Measurements from ENCODE around the gene SP9.

SP9 gene

DNA sequence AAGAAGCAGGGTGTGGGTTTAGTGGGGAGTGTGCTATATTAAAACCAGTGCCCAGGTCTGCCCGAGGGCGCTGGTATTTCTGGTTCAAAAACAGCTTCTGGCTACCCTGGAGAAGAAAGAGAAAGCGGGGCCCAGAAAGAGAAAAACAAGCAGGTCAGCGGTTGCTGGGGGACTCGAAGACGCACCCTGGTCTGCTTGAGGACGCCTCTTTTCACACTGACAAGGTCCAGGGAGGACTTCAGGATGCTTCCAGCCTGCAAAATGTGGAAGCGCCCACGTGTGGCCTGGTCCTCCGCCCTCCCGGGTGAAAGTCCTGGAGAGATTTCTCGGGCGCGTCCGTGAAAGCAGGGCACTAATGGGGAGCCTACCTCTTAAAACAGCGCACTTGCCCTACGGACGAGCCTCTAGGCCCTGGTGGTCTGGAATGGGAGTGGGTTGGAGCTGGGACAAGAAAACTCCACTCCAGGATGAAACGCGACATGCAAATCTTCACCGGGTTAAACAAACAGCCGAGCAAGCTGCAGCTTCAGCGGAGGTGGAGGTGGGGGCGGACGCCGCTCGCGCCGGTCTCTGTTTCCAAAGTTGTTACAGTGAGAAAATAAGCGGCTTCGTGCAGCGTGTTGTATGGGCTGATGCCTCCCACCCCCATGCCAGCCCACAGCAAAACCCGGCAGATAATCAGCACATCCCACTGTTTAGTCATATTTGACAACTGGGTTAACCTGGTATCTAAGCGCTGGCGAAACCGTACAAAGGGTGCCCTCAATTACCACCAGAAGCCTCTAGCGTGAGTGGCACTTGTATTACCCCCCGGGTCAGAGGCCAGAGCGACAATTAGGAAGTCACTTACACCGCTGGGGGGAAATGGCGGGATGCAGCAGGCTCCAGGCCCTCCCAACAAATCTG is 1.1 kb upstream of the SP9 start:
- no peak for DNase-seq (ENCODE audit: low read depth in 2 of 2)

DNA sequence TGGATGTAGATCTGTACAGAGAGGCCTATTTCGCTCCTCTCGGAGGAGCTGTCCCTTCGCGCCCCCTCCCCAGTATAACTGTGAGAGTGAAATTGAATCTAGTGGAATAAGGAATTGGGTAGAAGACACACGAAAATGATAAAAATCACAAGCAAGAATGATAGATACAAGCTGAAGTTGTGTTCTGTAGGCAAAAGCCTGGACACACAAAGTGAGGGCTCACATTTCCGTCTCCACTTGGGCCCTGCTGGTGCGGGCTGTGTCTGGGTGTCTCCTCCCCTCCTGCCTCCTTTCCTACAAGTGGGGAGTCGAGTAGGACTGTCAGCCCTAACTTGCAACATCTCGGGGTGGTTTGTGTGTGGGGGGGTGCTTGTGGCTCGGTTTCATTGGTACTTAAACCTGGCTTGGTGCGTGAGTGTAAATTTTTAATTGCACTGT is 457 bp upstream of the SP9 start:
- DNase-seq (ENCODE audit: low read depth in 2 of 2) = no peak

DNA sequence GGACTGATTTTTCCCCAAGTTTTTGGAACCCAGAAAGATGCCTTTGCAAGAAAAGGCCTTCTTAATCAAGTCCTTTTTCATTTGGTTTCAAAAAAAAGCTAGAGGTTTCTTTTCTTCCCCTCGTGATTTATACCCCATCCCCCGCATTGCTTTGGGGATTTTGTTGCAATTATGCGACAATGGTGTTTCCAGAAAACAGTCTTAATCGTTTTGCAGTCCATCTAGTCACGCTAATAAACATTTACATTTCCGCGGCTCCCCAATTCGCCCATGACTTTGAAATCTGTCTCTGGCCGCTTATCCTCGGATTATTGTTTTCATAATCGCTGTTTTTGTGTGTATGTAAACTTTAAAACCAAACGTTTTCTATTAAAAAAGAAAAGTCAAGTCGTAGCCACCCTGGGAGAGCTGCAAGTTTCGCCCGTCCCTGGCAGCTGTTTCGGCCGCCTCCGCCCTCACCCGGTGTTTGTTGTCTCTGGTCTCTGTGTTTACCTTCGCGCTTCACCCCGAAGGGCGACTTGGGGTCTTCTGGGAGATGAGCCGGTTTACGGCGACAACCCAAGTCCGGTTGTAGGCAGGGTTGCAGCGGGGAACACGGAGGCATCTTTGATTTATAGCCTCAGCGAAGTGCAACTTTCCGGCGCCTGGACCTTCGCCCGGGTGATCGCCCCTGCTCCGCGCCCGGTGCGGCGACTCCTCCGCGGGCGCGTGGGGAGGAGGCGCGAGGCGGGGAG is 667 bp downstream of the SP9 start:
- DNase-seq (ENCODE audit: low read depth in 2 of 2) = no peak

DNA sequence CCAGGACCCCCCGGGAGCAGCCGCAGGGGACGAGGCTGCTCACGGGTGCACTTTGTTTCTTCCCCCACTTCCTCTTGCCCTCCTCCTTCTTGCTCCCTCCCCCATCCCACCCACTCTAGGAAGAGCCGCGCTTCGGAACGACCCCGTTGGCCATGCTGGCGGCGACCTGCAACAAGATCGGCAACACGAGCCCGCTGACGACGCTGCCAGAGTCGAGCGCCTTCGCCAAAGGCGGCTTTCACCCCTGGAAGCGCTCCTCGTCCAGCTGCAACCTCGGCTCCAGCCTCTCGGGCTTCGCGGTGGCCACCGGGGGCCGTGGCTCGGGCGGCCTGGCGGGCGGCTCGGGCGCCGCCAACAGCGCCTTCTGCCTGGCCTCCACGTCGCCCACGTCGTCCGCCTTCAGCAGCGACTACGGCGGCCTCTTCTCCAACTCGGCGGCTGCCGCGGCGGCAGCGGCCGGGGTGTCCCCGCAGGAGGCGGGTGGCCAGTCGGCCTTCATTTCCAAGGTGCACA is 1.3 kb downstream of the SP9 start:
- no peak for DNase-seq (ENCODE audit: low read depth in 2 of 2)

DNA sequence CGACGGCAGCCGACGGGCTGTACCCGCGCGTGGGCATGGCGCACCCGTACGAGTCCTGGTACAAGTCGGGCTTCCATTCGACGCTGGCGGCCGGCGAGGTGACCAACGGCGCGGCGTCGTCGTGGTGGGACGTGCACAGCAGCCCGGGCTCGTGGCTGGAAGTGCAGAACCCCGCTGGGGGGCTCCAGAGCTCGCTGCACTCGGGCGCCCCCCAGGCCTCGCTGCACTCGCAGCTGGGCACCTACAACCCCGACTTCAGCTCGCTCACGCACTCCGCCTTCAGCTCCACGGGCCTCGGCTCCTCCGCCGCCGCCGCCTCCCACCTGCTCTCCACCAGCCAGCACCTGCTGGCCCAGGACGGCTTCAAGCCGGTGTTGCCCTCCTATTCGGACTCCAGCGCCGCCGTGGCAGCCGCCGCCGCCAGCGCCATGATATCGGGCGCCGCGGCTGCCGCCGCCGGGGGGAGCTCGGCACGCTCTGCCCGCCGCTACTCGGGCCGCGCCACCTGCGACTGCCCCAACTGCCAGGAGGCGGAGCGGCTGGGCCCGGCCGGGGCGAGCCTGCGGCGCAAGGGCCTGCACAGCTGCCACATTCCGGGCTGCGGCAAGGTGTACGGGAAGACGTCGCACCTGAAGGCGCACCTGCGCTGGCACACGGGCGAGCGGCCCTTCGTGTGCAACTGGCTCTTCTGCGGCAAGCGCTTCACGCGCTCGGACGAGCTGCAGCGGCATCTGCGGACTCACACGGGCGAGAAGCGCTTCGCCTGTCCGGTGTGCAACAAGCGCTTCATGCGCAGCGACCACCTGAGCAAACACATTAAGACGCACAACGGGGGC is 2.0 kb downstream of the SP9 start:
- DNase-seq (ENCODE audit: low read depth in 2 of 2) = peak in 1 of 2 donors; percentile 34

DNA sequence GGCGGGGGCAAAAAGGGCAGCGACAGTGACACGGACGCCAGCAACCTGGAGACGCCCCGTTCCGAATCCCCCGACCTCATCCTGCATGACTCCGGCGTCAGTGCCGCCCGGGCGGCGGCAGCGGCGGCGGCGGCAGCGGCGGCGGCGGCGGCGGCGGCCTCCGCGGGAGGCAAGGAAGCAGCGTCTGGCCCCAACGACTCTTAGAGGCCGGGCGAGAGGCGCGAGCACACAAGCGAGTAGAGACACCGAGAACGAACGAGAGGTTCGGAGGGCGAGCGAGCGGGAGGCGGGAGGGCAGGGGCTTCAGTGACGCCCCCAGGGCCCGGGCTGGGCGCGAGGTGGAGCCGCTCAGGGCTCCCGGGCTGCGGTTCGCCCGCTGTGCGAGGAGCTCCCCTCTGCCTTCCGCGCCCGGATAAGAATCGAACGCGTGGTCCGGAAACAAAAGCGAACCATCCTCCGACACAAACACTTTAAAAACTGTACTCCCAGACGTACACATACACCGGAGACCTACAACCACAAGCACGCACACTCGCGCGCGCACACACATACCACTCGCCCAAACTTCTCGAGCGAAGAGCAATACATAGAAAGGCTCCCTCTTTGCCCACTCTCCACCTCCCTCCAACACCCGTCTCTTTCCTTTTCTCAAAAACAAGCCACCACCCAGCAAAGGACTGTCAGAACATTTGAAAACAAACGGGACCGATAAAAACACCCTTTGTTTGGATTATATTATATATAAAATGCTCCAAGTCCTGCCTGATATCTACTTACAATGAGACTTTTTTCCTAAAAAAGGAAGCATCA is 2.8 kb downstream of the SP9 start:
- no peak for DNase-seq (ENCODE audit: low read depth in 2 of 2)

DNA sequence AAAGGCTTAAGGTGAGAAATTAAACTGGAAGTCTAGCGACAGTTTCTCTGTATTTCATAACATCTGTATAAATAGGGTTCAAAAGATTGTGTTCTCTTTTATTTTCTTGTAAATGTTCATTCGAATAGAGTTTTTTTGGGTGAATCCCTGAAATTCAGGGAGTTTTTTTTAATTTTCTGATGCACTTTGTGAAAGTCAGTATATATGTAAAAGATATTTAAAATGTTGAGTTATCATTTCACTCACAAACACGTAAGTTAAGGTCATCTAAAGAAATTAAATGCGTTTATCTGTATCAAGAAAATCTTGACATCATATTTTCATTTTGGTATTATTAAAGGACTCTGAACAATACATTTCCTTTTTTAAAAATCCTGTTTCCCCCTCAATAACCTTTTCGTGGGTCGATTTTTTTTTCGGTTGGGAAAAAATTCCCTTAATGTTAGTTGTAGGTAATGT is 3.4 kb downstream of the SP9 start:
- no peak for DNase-seq (ENCODE audit: low read depth in 2 of 2)

DNA sequence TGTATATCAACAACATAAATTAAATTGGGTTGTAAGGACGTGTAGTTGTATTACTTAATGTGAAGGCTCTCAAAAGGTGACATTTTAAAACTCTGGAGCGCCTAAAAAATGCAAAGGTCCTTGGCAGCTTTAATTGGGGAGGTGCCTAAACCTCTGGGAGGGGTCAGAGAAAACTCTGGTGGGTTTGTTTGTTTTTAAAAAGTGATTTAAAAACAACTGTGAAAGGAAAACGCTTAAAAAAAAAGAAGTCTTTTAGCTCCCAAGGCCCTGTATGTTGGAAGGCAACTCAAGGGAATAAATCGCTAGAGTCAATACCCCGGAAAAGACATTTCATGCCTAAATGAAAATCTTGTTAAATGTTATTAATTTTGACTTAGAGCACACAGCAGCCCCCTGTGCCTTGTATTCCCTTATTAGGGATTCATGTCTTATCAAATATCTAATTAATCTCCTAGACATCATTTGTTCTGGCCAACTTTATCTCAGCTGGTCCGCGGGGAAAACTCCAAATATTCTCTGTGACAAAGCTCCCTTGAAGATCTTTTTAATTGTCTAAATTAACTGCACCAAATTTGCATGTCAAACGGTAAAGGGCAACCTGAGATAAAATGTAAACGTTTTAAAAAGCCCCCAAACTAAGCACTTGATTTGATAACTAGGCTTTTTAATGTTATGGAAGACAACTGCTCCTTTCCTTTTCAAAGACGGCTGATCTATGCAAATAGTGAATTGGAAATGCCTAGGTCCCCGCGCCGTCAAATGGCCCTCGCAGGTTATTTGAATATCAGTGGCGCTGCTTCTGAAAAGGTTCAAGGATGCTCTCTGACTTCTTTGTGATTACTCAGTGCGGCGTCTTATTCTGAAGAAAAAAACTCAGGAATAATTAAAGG is 4.2 kb downstream of the SP9 start:
- no peak for DNase-seq (ENCODE audit: low read depth in 2 of 2)

DNA sequence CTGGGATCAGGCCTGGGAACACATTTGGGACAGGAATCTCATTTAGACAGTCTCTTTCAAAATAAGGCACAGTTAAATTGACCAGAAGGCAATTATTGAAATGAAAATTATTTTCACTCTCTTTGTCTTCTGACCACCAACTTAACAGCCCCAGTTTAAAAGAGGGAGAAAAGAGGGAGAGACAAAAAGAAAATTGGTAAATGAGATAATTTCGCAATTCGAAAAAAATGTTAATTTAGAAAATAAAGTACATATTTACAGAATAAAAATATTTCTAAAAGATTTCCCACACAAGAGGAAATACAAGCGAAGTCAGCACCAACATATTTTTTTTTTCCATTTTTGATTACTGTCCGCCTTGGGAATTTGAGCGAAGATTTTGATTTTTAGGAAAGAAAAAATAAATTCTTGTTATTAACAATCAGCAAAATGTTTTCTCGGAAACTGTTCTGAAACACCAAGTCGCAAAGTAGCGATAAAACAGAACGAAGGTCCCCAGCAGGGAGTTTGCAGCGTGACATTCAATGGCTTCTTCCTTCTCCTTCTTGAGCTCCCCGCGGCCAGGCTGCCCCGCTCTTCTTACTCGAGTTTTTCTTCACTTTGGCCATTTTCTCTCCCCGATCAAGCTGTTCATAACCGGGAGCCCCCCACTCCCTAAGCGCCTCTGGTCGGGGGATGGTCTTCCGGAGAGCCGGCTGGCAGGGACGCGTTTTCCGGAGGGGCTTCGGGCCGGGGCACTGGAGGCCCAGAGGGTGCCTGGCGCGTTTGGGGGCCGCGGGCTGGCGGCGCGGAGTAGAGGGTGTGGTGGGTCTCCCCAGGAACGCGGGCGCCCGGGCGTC is 5.0 kb downstream of the SP9 start:
- no peak for DNase-seq (ENCODE audit: low read depth in 2 of 2)

DNA sequence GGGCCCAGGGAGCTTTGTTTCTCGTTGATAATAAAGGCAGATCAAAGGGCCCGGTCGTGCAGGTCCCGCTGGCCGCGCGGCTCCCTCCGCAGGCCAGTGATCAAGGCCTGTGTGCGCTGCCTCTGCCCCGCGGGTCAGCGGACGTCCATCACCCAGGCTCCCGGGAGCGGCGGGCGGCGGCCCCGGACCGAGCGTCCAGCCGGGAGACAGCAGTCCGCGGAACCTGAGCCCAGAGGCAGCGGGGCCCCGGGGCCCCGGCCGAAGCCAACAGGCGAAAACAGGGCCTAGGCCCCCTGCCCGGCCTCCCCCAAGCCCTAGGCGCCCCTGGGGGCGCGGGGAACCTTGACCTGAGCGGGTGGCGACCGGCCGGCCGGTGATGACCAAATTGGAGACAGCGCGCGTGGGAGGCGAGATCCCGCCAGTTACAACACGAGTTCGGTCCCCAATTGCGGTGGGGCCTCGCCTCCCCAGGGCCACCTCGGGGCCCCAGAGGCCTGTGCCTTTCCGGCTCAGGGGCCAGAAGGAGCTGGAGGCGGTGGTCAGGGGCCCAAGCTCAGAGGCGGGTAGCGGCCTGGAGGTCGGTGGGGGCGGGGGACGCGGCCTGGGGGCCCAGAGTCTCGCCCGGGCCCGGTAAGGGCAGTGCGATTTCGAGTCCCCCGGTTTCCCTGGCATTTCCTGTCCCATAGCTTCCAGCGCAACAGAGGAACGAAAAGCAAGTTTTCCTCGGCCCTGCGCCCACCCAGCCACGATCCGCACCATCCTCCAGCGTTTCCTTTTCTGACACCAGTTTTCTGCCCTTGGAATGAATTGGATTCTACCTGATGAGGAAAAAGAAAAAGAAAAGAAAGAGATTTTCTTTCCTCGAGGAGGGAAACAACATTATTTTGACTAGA is 5.9 kb downstream of the SP9 start:
- no peak for DNase-seq (ENCODE audit: low read depth in 2 of 2)

DNA sequence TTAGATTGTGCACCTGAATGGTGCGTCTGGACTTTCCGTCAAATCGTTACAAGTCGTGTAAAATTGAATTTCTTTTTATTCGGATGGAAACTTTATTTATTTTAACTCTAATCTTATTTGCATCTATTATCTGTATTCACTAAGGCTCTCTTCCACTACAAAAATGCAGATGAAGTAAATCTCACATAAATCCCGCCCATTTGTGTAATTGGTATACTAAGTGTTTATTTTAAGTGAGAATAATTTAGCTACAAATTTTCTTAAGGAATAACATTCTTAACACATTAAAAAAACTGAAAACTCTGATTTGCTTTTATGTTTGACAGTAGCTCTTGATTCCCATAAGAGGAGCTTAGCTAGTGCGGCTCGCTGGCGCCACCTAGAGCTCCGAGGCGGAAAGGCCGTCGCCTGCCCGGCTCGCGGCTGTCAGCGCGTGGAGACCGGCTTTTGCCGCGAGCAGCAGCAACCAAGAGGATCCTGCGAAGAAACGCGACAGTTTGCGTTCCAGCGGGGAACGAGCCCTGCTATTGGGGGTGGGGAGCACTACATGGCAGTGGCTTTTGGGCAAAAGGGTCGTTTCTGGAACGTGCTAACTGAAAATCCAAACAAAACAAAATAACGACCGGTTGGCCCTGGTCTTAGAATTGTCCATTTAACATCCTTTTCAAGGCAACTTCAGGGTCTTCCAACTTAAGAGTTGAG is 6.7 kb downstream of the SP9 start:
- peak; percentile 83 for DNase-seq (ENCODE audit: low read depth in 2 of 2)

DNA sequence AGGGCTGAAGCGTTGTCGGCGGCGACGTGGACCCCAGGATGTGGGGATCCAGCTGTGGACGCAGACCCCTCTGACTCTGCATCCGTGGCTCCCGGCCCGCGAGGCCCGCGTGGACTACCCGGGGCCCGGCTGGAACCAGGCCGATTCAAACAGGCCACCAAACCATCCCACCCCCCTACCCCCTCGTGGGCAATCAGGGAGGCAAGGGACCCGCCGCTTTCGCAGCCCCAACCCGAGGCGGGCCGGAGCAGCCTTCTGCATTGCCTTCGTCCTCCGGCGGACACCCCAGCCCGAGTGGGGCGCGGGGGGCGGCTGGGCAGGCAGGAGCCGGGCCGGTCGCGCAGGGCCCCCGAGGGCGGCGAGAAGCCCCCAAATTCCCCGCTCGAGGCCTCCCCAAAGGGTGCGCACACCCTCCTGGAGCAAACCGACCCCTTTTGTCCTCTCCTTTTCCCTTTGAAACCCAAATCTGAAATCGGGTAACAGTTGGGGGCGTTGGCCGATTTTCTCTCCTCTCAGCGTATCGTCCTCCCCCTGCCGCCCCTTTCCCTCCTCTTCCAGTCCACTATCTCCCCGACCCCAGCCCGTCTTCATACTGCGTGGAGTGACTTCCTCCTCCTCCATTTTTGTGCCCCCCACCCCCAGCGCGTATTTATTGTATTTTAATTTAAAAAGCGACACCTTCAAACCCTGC is 7.4 kb downstream of the SP9 start:
- DNase-seq (ENCODE audit: low read depth in 2 of 2) = no peak

DNA sequence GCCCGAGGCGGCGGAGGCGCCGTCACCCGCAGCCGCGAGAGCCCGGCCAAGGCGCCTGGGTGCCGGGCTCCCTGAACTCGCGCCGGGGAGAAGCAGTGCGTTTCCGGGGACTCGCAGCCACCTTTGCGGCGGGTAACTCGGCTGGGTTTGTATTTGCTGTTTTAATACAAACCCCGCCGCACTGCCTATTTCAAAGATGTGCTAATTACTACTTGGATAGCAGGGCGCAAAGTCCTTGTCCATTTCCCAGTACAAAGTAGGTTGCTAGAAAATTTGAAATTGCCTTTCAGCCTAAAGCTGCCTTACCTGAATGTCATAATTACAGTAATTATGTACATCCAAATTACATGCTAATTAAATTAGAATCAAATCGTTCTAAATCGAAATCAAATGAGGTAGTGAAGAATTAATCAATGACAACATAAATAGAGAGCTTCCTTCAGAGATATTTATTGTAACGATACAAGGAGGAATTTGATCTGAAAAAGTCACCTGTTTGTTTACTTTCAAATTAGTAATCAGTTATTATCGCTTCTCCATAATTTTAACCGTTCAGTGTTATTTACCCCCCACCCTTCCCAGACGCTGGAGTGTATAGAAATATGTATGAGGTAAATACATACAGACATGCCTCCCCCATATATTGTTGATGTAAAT is 8.1 kb downstream of the SP9 start:
- no peak for DNase-seq (ENCODE audit: low read depth in 2 of 2)

DNA sequence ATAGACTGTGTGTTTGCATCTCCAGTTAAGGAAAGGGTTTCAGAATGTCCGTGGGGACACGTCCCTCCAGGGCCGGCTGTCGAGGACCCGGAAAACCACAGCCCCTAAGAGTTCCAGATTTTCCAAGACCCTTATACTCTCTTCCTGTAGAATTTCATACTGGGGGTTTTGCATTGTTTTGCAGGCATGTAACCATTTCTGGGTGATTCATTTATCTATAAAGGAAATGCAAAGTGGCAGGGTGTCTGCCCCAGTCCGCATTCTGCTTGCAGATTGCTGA is 8.5 kb downstream of the SP9 start:
- no peak for DNase-seq (ENCODE audit: low read depth in 2 of 2)

DNA sequence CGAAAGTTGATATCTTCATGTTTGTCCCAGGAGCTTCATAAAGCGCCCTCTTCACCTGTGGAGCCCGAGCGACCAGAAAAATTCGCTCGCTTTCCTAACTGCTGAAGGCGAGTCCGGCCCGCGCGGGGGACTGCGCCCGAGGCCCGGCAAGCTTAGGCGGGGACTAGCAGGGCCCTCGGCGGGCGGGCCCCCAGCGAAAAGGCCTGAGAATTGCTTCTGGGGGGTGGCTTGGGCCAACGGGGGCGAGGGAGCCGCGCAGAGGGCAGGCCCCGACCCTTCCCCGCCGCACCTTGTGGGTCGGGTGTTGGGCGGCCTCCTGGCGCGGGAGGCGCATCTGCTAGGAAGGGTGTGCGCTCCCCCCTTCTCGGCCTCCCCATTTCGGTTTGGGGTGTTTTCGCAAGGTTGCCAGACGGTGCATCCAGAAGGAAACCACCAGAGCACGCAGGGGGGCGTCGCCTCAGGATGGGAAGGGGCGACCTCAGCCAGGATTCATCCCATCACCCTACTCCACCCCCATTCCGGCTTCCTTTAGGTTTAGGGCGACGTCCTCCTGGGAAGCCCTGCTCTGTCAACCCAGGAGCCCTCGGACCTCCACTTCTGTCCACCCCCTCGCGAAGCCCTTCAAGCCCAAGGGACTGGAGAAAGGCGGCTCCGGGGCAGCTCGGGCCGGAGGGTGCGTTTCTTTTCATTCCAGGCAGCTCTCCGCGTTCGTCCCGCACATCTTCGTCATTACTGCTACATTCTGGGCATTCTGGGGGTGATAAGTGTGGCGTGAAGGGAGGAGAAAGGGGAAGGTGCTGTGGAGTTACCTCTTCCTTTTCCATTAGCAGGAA is 9.1 kb downstream of the SP9 start:
- no peak for DNase-seq (ENCODE audit: low read depth in 2 of 2)
